Keratinocyte (primary cell): Measurements from ENCODE around the gene ABCA10. TPM values are rescaled to one million over a fixed set of nuclear protein-coding genes. Genes with fewer than 3 reads are reported as not detected.
"Not testable (repeated sequence)": the region's sequence is repeated elsewhere in the genome, so short reads cannot be mapped to it uniquely, and the experiment has no call there.

Experiments
- DNase-seq: peaks from one replicate; pipeline ENCODE4 v3.0.0-alpha.2; 2011; ENCODE audit warnings: low read depth, missing footprints, low spot score
- FAIRE-seq: peaks from 2 replicates; lab custom pipeline; 2011; peaks lifted over from hg19 to GRCh38; lab: Jason Lieb, UNC
- H2AFZ ChIP-seq: 2 replicates; pipeline ENCODE4 v1.6.0; 2012; ENCODE audit warnings: low read length, control low read depth, inconsistent platforms; ENCODE audit not compliant: control insufficient read depth
- H3K27ac ChIP-seq: 2 replicates; pipeline ENCODE4 v1.5.1; 2011; ENCODE audit warnings: low read length; ENCODE audit not compliant: control insufficient read depth, insufficient read depth
- H3K27me3 ChIP-seq: 3 replicates; pipeline ENCODE4 v1.6.0; 2011; ENCODE audit warnings: low read length; ENCODE audit not compliant: control insufficient read depth, insufficient read depth; ENCODE audit errors: extremely low read depth
- H3K36me3 ChIP-seq, 2 experiments: 2 replicates in 1 of 2; 3 replicates in 1 of 2; pipeline ENCODE4 v1.5.1; 2011; ENCODE audit warnings: low read length in 2 of 2, mild to moderate bottlenecking in 1 of 2; ENCODE audit not compliant: control insufficient read depth in 2 of 2, insufficient read depth in 2 of 2; ENCODE audit errors: extremely low read depth in 1 of 2
- H3K4me1 ChIP-seq: 3 replicates; pipeline ENCODE4 v1.5.1; 2011; ENCODE audit warnings: low read length; ENCODE audit not compliant: control insufficient read depth, insufficient read depth; ENCODE audit errors: extremely low read depth
- H3K4me2 ChIP-seq: 3 replicates; pipeline ENCODE4 v1.6.0; 2011; ENCODE audit warnings: low read depth, low read length; ENCODE audit not compliant: control insufficient read depth, insufficient read depth; ENCODE audit errors: extremely low read depth
- H3K4me3 ChIP-seq, 3 experiments: fragments of 200-600 bp in 1 of 3; sonication (generic) in 1 of 3; 2 replicates in 2 of 3; 3 replicates in 1 of 3; pipeline ENCODE4 v1.5.1; 2011 to 2016; ENCODE audit warnings: low read length in 3 of 3, mild to moderate bottlenecking in 3 of 3, control low read depth in 2 of 3, inconsistent platforms in 1 of 3, low read depth in 1 of 3, mixed read lengths in 1 of 3, mixed run types in 1 of 3, moderate library complexity in 1 of 3; ENCODE audit not compliant: control insufficient read depth in 2 of 3, insufficient read depth in 2 of 3; ENCODE audit errors: extremely low read depth in 1 of 3
- H3K79me2 ChIP-seq: 2 replicates; pipeline ENCODE4 v1.6.0; 2012; ENCODE audit warnings: low read length; ENCODE audit not compliant: control insufficient read depth, insufficient read depth
- H3K9ac ChIP-seq: 3 replicates; pipeline ENCODE4 v1.6.0; 2011; ENCODE audit warnings: low read length; ENCODE audit not compliant: control insufficient read depth, insufficient read depth; ENCODE audit errors: extremely low read depth
- H3K9me1 ChIP-seq: 3 replicates; pipeline ENCODE4 v1.6.0; 2011; ENCODE audit warnings: low read length; ENCODE audit not compliant: control insufficient read depth, insufficient read depth; ENCODE audit errors: extremely low read depth
- H3K9me3 ChIP-seq: 2 replicates; pipeline ENCODE4 v1.5.1; 2012; ENCODE audit warnings: low read depth, low read length; ENCODE audit not compliant: control insufficient read depth
- H4K20me1 ChIP-seq: 3 replicates; pipeline ENCODE4 v1.6.0; 2011; ENCODE audit warnings: low read length; ENCODE audit not compliant: control insufficient read depth, insufficient read depth; ENCODE audit errors: extremely low read depth
- EZH2 ChIP-seq: IDR thresholded peaks from one replicate; pipeline ENCODE4 v1.6.1; 2012; ENCODE audit warnings: inconsistent platforms, mild to moderate bottlenecking, low read length, moderate library complexity
- dilution Hi-C: fragments of 300-500 bp; cut with MboI; formaldehyde crosslinking; loops from one replicate; pipeline ENCODE4 v1.7.0; 2020; ENCODE audit warnings: low sequenced_read_pairs; ENCODE audit not compliant: extremely low pct_ligation_motif_present
- polyA plus RNA-seq, 5 experiments: library from polyadenylated mRNA; depleted of rRNA in 3 of 5; stranded (reverse) in 3 of 5; stranded (forward) in 1 of 5; unstranded in 1 of 5; fragments of >200 nt; gene quantifications; 1 replicate in 1 of 5; 2 replicates in 3 of 5; 3 replicates in 1 of 5; pipeline versions ENCODE4 v1.2.1 to v1.2.3, GENCODE V29; 2011 to 2012; ENCODE audit warnings: missing spikeins in 2 of 5, low read depth in 1 of 5, low replicate concordance in 1 of 5
- TF ChIP-seq, protein P1 (sequence below), 3 experiments: IDR thresholded peaks in 1 of 3; conservative IDR thresholded peaks in 1 of 3; optimal IDR thresholded peaks in 1 of 3; 2 replicates in 2 of 3; 3 replicates in 1 of 3; pipeline versions ENCODE3 to v1.5.1; 2011; ENCODE audit warnings: low read length in 3 of 3, mild to moderate bottlenecking in 3 of 3, moderate library complexity in 2 of 3, control low read depth in 1 of 3, inconsistent platforms in 1 of 3; ENCODE audit not compliant: insufficient read depth in 2 of 3; ENCODE audit errors: extremely low read depth in 1 of 3

ABCA10 gene
- polyA plus RNA-seq, 1 donor (not counting 4 experiments of a cell fraction or from before 2014, with no cell fraction given): 0.46 TPM

DNA sequence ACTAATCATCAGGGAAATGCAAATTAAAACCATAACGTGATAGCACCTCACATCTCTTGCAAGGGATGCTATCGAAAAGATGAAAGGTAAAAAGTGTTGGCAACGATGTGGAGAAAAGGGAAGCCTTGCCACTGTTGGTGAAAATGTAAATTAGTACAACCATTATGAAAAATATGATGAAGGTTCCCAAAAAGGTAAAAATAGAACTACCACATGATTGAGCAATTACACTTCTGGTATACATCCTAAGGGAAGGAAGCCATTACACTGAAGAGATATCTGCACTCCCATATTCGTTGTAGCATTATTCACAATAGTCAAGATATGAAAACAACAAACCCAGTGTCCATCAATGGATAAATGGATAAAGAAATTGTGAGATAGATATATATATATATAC lies 21.5 kb downstream of the ABCA10 start:
- FAIRE-seq: no peak
- Histone ChIP-seq H3K4me1 (no peaks in the 10 kb centered on the region), H4K20me1 (no peaks in the 10 kb centered on the region), H3K4me2 (no peak overlapping the region), H3K4me3 (no peak overlapping the region), H3K79me2 (no peaks in the 10 kb centered on the region), H3K27ac (no peak overlapping the region), H3K36me3 (no peaks in the 10 kb centered on the region), H3K27me3 (no peaks in the 10 kb centered on the region), H3K9ac (no peak overlapping the region), H2AFZ (no peak overlapping the region), H3K9me1 (no peaks in the 10 kb centered on the region), H3K9me3 (no peaks in the 10 kb centered on the region)
- TF ChIP-seq, protein P1, sequence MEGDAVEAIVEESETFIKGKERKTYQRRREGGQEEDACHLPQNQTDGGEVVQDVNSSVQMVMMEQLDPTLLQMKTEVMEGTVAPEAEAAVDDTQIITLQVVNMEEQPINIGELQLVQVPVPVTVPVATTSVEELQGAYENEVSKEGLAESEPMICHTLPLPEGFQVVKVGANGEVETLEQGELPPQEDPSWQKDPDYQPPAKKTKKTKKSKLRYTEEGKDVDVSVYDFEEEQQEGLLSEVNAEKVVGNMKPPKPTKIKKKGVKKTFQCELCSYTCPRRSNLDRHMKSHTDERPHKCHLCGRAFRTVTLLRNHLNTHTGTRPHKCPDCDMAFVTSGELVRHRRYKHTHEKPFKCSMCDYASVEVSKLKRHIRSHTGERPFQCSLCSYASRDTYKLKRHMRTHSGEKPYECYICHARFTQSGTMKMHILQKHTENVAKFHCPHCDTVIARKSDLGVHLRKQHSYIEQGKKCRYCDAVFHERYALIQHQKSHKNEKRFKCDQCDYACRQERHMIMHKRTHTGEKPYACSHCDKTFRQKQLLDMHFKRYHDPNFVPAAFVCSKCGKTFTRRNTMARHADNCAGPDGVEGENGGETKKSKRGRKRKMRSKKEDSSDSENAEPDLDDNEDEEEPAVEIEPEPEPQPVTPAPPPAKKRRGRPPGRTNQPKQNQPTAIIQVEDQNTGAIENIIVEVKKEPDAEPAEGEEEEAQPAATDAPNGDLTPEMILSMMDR (optimal IDR thresholded peaks at IDR 0.05 in 1 of 3, IDR thresholded peaks at IDR 0.05 in 1 of 3, conservative IDR thresholded peaks at IDR 0.05 in 1 of 3; ENCODE audit: extremely low read depth in 1 of 3, insufficient read depth in 2 of 3, low read length in 3 of 3): no peak
- dilution Hi-C loops: no loop called here
- no peak for DNase-seq

DNA sequence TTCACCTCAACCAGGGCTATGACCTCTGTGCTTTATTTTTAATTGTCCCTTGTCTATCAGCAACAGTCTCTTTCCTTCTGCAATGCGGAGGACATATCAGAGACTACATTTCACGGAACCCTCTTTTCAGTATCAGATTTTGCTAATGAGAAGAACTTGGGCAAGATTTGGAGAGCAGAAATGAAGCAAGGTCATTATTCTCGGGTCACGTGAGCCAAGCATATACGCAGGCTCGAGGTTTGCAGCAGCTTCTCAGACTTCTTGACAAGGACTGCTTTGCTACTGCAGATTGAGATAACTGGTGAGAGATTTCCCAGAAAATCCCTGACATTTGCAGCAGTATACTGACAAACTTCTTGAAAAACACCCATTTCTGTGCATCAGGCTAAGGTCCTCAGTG lies 30.4 kb downstream of the ABCA10 start:
- Histone ChIP-seq H3K27me3 (no peaks in the 10 kb centered on the region), H3K27ac (no peak overlapping the region), H3K36me3 (no peaks in the 10 kb centered on the region), H3K4me1 (no peaks in the 10 kb centered on the region), H3K9ac (no peak overlapping the region), H2AFZ (no peak overlapping the region), H3K4me2 (no peak overlapping the region), H4K20me1 (no peaks in the 10 kb centered on the region), H3K9me1 (no peaks in the 10 kb centered on the region), H3K4me3 (no peak overlapping the region), H3K79me2 (no peaks in the 10 kb centered on the region), H3K9me3 (no peaks in the 10 kb centered on the region)
- TF ChIP-seq, protein P1 (optimal IDR thresholded peaks at IDR 0.05 in 1 of 3, IDR thresholded peaks at IDR 0.05 in 1 of 3, conservative IDR thresholded peaks at IDR 0.05 in 1 of 3; ENCODE audit: extremely low read depth in 1 of 3, insufficient read depth in 2 of 3, low read length in 3 of 3): no peak
- no peak for TF ChIP-seq EZH2
- dilution Hi-C loops: no loop called here
- no peak for DNase-seq
- no peak for FAIRE-seq

DNA sequence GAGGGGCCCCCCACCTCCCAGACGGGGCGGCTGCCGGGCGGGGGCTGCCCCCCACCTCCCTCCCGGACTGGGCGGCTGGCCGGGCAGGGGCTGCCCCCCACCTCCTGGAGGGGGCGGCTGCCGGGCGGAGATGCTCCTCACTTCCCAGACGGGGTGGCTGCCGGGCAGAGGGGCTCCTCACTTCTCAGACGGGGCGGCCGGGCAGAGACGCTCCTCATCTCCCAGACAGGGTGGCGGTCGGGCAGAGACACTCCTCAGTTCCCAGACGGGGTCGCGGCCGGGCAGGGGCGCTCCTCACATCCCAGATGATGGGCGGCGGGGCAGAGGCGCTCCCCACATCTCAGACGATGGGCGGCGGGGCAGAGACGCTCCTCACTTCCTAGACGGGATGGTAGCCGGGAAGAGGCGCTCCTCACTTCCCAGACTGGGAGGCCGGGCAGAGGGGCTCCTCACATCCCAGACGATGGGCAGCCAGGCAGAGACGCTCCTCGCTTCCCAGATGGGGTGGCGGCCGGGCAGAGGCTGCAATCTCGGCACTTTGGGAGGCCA lies 32.4 kb downstream of the ABCA10 start:
- DNase-seq, H2AFZ ChIP-seq, H3K4me1 ChIP-seq, H3K4me2 ChIP-seq, H3K9me3 ChIP-seq, H3K36me3 ChIP-seq, H4K20me1 ChIP-seq, H3K4me3 ChIP-seq, H3K27me3 ChIP-seq, H3K27ac ChIP-seq, H3K79me2 ChIP-seq, H3K9me1 ChIP-seq, FAIRE-seq, dilution Hi-C loops, H3K9ac ChIP-seq: not testable (repeated sequence)
